GM21381 (cell line): ENCODE measurements around the gene ACAD9.

ENCODE experiments used
- ATAC-seq: cut with Tn5 transposase; IDR thresholded peaks from one replicate; pipeline ENCODE4 v1.9.1; 2021; ENCODE audit warnings: mild to moderate bottlenecking, moderate library complexity; ENCODE audit not compliant: unreplicated experiment

Gene ACAD9

DNA sequence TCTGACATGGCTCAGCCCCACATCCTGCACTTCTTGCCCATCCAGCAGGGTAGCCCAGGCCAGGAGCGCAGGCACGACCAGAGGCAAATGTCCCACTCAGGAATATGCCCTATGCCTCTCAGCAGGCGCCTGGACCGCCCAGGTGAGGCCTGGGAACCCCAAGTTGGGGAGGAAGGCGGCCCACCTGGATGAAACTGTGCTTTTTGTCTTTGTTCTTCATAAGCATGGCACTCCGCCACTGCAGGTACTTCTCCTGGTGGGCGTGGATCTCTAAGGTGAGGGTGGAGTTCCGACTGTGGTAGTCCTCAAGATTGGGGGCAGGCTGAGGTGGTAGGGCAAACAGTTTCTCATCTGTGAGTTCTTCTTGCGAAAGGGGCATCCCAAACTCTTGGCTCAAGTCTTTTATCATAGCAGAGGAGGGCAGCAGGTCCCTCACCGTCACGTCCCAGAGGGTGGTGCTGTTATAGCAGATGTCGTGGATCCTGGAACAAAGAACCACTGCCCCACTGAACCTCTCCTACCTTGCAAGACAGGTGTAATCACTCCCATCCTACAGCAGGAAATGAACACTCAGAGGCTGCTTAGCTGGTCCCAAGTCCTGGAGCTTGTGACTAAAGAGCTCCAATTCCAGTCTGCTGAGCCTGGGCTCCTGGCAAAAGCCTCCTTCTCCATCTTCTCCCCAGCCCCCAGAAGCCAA is 53.2 kb downstream of the ACAD9 start:
- ATAC-seq, result no peak

GRCh38 chr3:128933213-128933921 is 53.9 kb downstream of the ACAD9 start:
- no peak for ATAC-seq

DNA sequence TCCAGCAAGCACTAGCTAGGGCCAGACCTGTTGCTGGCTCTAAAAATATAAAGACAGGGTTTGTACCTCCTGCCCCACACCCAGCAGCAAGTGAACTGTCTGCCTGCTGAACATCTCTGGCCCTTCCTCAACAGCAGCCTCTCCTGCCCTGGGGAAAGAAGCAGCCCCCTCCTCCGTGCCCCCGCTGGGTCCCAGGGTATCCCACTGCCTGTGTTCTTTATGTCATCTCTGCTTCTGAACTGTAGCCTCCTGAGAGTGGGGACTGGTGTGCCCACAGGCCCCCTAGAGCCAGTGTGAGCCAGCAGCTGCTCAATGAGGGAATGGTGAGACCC is 54.5 kb downstream of the ACAD9 start:
- ATAC-seq, result no peak

- no peak for ATAC-seq
Observed at GRCh38 chr3:128935922-128936321, 56.5 kb downstream of the ACAD9 start.

- no peak for ATAC-seq
Observed at GRCh38 chr3:128936341-128936740, 56.9 kb downstream of the ACAD9 start.

DNA sequence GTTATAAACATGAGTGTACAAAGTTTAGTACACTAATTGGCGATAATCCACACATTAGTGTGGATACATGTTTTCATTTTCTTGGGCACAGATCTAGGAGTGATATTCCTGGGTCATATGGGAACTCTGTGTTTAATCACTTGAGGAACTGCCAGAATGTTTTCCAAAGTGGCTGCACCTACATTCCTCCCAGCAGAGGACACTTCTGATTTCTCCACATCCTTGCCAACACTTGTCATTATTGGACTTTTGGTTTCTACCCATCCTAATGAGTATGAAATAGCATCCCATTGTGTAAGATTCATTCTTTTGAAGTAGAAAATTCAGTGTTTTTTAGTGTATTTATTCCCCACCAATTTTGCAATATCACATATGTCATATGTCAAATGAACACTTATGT is 60.8 kb downstream of the ACAD9 start:
- no peak for ATAC-seq

GRCh38 chr3:128942161-128942952 is 62.9 kb downstream of the ACAD9 start:
- no peak for ATAC-seq

GRCh38 chr3:128945041-128945877 is 65.8 kb downstream of the ACAD9 start:
- ATAC-seq, result no peak

DNA sequence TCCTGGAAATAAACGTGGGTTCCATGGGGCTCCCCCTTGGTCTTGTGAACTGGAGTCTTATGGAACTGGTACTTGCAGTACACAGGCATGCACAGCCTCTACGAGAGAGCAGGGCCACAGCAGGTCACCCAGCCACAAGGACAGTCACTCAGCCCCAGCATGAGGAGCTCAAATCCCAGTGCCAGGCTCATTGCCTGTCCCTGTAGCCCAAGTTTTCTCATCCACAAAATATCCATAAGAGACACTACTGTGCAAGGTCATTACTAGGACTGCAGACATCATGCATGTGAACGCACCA is 66.4 kb downstream of the ACAD9 start:
- ATAC-seq, result no peak

DNA sequence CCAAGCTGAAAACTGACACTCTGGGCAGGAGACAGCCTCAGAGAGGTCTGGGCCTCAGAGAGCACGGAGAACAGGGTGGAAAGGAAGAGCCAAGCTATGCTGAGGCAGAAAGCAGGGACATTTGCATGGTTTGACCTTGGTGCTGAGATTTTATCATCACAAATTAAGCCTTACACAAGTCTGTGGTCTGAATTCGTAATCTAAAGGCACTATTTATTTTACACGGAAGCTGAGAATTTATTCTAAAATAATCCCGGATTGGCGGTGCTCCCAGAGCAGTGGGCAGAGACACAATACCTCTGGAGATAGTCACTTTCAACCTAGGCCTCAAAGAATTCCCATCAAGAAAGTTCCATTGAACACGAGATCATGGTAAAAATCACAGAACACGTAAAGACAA is 67.0 kb downstream of the ACAD9 start:
- no peak for ATAC-seq

GRCh38 chr3:128949158-128949557 is 69.7 kb downstream of the ACAD9 start:
- no peak for ATAC-seq

- no peak for ATAC-seq
Observed at GRCh38 chr3:128950223-128950938, 71.0 kb downstream of the ACAD9 start.

DNA sequence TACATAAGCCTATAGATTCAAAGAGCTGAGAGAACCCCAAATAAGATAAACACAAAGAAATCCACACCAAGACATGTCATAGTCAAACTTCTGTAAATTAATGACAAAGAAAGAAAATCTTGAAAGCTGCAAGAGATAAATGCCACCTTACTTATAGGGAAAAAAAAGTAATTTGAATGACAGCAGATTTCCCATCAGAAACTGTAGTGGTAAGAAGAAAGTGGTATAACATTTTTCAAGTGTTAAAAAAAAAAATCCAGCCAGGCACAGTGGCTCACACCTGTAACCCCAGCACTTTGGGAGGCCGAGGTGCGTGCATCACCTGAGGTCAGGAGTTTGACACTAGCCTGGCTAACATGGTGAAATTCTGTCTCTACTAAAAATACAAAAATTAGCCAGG is 77.0 kb downstream of the ACAD9 start:
- no peak for ATAC-seq
